Measurements from ENCODE around the gene GBA2.

Gene GBA2

DNA sequence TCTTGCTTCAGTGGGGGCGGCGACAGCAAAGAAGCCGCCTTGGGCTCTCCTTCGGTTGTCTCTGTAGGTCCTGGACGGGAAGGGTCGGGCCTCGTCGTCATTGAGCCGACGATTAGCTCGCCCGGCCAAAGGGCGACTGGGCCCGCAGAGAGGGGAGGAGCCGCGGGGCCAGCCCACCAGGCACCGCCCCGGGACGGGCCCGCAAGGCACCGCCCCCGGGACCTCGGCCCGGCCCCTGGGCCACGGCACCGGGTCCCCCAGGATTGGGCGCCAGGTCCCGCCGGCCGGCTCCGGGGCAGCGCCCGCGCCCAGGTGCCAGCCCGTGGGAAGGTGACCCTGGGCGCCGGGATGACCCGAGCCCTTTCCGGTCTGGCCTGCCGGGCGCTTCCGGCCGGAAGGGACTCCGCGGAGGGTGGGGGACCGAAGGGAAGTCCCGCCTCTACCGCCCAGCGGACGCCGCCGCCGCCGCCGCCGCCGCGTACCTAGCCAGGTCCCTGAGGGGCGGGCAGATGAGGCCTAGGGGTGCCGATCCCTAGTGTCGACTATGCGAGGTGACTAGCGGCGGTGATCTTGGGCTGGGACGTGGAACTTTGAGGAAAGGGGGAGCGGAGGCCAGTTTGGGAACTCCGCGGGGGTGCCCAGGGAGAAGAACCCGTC lies at the start of gene GBA2, which contains the start of gene RGP1:
Gene GBA2 (minus strand): TSS at position 371 of the 657 bp plus-strand sequence. CDS start 524 bp downstream, outside the sequence.
Gene RGP1 (plus strand): TSS at position 430 of the 657 bp plus-strand sequence. CDS start 469 bp downstream, outside the sequence.
- peak in 13 of 14 donors; percentile 36 to 86 (median 72) for DNase-seq

DNA sequence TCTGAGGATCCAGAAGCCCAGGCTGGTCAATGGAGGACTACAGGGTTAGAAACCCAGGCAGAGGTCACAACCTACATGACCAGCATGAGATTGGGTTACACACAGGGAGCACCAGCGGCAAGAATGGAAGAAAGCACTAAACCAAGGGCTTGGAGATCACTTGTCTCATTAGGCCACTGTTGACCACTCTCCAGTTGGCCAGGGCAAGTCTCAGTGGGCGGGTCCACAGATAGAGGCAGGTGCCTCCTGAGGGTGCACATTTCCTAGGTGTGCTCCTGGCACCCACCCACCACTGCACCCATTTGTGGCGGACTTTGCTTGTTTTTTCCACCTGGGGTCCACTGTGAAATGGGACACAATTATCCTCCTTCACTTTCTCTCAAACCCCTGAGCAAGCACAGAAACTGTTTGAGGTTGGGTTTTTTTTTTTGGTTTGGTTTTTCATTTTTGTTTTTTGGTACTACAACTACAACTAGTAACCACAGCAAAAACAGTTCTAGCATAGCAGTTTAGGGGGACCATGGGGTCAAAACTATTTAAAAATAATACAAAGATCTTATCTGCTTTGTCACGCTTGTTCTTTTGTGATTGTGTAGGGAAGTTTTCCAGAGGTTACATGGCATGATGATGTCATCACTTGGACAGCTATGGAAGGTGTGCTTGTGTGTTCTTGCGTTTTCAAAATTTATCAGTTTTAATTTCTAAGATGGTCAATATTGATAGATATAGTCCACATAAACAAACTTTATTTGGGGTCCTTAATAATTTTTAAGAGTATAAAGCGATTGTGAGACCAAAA lies 48.5 kb upstream of the GBA2 start:
- DNase-seq, result no peak

GRCh38 chr9:35795695-35796094 lies 46.7 kb upstream of the GBA2 start:
- no peak for DNase-seq

DNA sequence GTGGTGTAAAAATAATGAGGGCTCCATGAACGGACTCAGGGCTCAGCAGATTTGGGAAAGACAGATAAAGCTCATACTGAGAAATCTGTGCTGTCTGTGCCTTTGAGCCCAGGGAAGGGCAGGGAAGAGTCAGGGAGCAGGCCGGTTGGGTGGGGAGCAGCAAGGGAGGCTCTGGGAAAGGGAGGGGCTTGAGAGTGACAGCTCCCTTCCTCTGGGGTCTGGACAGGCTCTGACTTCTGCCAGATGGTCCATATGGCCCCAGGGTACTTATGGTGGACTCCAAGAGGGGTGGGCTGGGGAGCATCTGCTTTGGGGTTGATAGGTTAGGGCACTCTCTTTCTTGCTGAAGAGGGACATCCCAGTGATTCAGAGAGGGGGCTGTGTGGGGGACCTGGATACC lies 44.4 kb upstream of the GBA2 start:
- DNase-seq, result no peak

- DNase-seq, result peak in 1 of 14 donors; percentile 43
Observed at GRCh38 chr9:35792826-35793225, 43.8 kb upstream of the GBA2 start.

- peak in 1 of 14 donors; percentile 46 for DNase-seq
Observed at GRCh38 chr9:35792024-35792813, 43.2 kb upstream of the GBA2 start.

- peak in 6 of 14 donors; percentile 18 to 45 (median 43) for DNase-seq
Observed at GRCh38 chr9:35791297-35791921, 42.4 kb upstream of the GBA2 start, which contains the start of gene NPR2. TSS of gene NPR2 (plus strand) at chr9:35791591. CDS start at chr9:35792409, 818 bp downstream.

GRCh38 chr9:35790385-35791296 lies 41.6 kb upstream of the GBA2 start:
- peak in 11 of 14 donors; percentile 23 to 78 (median 36) for DNase-seq

GRCh38 chr9:35790025-35790384 lies 41.0 kb upstream of the GBA2 start:
- DNase-seq, result no peak

DNA sequence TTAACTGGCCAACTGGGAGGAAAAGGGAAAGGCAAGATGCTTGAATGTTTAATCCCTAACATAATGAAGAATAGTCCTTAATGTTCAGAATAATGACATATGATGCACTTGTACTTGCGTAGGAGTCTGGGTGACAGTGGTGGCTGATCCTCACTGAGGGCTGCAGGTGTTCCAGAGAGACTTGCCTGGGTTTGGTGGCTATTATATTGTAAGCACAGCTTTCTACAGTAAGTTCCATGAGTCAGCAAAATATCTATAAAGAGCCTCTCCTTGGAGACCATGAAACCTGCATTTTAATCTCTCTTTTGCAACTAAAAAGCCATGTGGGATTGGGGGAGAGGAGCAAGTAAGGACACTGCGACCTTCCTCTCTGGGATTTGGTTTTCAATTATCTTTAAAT lies 40.5 kb upstream of the GBA2 start:
- no peak for DNase-seq

DNA sequence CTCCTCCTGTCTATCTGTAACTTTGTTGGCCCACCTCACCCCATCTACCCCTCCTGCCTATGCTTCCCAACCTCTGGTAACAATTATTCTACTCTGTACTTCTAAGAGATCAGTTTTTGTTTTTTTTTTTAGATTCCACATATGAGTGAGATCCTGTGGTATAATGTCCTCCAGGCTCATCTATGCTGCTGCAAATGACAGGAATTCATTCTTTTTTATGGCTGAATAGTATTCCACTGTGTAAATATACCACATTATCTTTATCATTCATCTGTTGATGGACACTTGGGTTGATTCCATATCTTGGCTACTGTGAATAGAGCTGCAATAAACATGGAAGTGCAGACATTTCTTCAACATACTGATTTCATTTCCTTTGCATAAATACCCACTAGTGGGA lies 34.4 kb upstream of the GBA2 start:
- no peak for DNase-seq

DNA sequence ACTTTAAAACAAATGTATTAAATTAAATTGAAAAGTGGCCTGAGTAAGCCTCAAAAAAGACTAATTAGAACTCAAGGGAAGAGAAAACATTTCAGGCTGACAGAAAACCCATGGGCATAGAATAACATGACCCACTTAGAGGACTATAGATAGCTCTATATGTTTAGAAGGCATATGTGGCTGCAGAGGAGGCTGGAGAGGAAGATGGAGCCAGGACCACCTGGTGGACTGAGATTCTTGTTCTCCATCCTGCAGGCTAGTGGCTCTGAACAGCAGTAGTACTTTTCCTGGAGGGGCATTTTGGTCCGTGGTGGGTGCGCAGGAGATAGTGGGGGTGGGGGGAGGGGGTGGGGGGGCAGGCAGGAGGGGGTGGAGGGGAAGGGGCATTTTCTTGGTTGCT lies 32.0 kb upstream of the GBA2 start:
- no peak for DNase-seq

GRCh38 chr9:35778496-35778895 lies 29.5 kb upstream of the GBA2 start:
- no peak for DNase-seq

DNA sequence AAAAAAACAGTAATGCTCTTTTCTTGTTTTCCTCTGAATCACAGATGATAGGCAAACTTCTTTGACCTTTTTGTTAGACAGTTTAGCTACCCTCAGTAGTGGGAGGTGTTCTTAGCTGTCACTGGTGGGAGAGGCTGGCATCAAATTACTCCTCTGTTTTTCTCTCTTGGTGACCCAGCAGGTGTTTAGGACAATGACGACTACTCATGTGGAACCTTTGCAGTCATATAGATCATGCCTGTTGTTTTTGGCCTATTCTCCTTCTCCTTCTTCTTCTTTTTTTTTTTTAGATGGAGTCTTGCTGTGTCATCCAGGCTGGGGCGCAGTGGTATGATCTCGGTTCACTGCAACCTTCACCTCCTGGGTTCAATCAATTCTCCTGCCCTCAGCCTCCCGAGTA lies 27.0 kb upstream of the GBA2 start:
- DNase-seq, result no peak

DNA sequence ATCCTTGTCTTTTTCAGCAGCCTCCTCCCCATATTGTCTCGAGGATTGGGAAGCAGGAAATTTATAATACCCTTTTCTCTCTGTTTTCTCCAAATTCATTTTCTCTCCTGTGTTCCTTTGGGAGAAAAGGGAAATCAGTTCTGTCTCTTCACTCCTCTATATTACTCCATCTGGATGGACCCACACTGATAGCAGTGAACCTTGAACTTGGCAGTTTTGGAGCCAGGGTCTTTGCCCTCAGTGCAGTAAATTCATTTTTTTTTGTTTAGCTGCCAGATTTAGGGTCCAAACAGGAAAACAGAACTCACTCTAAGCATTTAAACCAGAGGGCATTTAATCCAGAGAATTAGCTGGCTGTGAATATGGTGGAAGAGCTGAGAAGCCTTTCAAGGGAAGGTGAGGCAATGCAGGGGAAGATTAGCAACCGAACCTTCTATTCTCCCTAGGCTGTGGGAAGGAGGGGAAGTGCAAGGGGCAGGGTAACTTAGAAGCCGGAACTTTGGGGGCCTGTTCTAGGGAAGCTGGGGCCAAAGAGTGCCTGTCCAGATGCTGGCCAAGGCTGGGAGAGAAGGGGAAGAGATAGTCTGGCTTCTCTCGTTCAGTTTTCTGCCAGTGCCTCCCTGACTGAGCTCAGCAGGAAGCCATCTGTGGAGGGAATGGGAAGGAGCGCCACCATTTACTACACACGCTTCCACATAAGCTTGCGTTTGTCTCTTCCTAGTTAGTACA lies 26.0 kb upstream of the GBA2 start:
- DNase-seq, result peak in 4 of 14 donors; percentile 9 to 51 (median 24)

GRCh38 chr9:35771943-35772342 lies 22.9 kb upstream of the GBA2 start:
- no peak for DNase-seq

- DNase-seq, result peak in 1 of 14 donors; percentile 60
Observed at GRCh38 chr9:35771534-35771933, 22.5 kb upstream of the GBA2 start.

DNA sequence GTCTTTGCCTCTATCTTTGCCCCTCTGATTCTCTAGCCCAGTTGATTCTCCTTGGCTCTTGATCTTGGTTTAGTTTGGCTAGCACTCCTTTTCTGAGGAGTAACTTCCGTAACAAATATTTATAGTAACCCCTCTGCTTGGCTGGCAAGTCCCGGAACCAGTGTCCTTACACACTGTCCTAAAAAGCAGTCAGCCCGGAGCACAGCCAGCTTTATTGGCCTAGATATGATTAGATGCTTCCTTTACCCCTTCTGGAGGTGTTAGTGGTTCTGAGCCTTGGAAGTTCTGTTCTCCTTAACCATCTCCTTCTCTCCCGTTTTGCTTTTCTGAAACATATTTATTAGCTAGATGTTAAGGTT lies 22.0 kb upstream of the GBA2 start:
- DNase-seq, result peak in 1 of 14 donors; percentile 94

DNA sequence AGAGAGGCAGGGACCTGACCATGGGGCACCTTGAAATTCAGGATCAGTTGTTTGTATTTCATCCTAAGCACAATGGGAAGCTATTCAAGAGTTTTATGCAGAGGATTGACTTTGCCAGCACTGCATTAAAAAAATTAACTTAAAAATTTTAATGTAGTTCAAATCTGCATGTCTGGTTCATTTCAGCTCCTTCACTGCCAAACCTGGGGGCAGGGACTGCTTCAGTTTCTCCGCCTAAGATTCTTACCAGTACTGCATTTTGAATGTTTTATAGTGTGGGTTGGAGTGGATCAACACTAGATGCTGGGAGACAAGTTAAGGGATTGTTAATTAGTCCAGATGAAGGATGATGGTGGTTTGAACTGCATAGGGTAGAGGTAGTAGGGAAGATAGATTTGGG lies 20.7 kb upstream of the GBA2 start:
- DNase-seq, result no peak

DNA sequence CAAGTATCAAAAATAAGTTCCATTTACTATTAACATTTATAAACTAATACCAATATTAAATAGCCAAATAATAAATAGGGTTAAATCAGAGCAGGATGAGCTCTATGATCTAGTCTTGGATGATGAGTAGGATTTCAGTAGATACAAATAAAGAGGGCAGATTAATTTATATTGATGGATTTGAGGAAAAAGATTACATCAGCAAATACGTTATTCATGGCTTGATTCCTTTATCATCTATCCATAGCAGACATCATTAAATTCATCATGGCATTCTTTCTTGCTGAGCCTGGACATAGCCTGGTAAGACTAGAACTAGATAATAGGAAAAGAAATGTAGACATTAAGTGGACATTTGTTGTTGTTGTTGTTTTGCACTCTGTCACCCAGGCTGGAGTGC lies 18.4 kb upstream of the GBA2 start:
- no peak for DNase-seq

DNA sequence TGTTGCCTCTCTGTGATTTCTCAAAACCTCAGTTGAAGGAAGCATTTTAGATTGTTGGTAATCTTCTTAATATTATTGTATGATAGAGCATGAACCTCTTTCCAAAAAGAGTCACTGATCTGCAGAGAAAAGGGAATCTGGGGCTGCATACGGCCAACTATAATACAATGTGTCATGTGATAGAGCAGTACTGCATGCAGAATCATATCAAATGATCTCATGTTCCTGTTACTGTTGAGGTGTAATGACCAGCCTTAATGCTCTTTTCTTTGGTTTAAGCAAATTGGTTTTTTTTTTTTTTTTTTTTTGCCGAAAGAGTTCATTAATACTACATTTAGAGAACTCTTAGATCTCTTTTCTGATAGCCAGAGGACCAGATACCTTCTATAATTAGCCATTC lies 18.0 kb upstream of the GBA2 start:
- DNase-seq, result no peak
